ENCODE results near the gene AHDC1.

- no peak for TF ChIP-seq CTCF (IDR thresholded peaks at IDR 0.05)
- no peak for TF ChIP-seq POLR2A (IDR thresholded peaks at IDR 0.05)
- TF ChIP-seq EP300 (IDR thresholded peaks at IDR 0.05), result no peak
These were observed 29.3 kb upstream of the AHDC1 start for GRCh38 chr1:27633298-27633610.

Data from ovary (tissue), 3 donors.